Measurements from ENCODE around the gene ALPK1. TPM values are rescaled to one million over a fixed set of nuclear protein-coding genes. Genes with fewer than 3 reads are reported as not detected.

The ALPK1 gene
- total RNA-seq, 2 experiments from 2014 or later, result 3.8 to 4.4 TPM

DNA sequence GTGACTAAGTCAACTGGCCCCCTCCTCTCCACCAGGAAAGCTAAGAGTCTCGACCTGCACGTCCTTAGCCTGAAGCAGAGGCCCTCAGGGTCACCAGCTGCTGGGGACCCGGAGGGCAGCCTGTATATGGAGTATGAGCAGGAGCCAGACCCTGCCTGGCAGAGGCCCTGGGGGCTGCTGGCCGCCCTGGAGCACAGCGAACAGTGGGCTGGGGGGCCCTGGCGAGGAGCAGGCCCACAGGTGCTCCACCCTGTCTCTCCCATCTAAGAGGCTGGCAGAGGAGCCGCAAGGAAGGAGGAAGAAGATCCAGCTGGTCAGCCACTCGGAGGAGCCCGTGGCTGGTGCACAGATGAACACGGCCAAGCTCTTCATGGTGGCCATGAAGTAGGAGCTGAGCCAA is 61.2 kb downstream of the ALPK1 start:
- CTCF ChIA-PET, result no interaction called here
- POLR2A ChIA-PET, result no interaction called here

DNA sequence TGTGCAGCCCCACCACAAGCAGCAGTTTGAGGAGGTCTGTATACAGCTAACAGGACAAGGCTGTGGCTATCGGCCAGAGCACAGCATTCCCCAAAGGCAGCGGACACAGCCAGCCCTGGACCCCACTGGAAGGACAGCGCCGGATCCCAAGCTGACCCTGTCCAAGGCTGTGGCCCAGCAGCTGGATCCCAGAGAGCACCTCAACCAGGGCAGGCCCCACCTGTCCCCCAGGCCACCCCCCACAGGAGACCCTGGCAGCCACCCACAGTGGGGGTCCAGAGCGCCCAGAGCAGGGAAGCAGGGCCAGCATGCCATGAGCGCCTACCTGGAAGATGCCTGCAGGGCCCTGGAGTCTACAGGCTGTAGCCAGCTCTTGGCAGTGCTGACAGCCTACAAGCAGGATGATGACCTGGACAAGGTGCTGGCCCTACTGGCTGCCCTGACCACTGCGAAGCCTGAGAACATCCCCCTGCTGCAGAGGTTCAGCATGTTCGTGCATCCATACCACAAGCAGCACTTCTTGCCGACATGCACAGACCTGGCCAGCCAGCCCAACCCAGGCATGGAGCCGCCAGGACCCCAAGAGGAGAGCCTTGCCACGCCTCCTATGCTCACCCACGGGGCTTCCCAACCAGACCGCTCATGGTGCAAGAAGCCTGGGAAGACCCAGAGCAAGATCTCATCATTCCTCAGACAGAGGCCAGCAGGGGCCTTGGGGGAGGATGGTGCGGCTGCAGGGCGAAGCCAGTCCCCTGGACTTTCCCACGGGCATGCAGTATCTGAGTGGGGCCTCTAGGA is 62.0 kb downstream of the ALPK1 start:
- ChIA-PET CTCF (no interaction called here), POLR2A (no interaction called here)

- ChIA-PET POLR2A (no interaction called here), CTCF (no interaction called here)
Measured at GRCh38 chr4:112361181-112361791, 64.1 kb downstream of the ALPK1 start.

GRCh38 chr4:112370466-112370865 is 73.3 kb downstream of the ALPK1 start:
- CTCF ChIA-PET, result no interaction called here

DNA sequence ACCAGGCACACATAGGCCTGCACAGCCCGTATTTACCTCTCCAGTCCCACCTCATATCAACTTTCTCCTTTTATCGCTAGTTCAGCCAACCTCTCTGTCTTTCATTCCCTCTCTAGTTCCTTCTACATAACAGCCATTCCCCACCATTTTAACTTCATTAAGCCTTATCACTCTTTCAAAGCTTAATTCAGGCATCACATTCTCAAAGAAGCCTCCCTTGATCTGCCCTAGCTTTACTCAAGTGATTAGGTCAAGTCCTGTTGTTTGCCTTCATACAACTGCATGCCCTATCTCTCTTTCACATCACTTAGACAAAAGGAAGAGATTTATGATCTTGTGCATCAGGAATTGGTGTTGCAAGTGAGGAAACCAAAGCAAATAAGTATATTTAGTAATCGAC is 74.2 kb downstream of the ALPK1 start:
- CTCF ChIA-PET, result no interaction called here

More at GRCh38 chr4:112370466-112370865, 73.3 kb downstream of the ALPK1 start:
- POLR2A ChIA-PET, result no interaction called here

DNA sequence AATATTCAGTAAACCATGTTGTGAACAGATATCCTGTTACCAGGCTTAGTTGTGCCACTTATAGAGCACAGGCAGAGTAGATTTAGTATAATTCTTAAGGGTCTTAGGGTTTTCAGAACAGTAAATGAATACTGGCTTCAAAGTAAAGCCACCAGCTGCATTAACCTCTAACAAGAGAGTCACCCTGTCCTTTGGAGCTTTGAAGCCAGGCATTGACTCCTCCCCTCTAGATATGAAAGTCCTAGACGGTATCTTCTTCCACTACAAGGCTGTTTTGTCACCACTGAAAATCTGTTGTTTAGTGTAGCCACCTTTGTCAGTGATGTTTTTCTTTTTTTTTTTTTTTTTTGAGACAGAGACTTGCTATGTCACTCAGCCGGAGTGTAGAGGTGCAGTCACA is 77.7 kb downstream of the ALPK1 start:
- ChIA-PET CTCF (no interaction called here), POLR2A (no interaction called here)

More for the DNA sequence above, 74.2 kb downstream of the ALPK1 start:
- POLR2A ChIA-PET, result no interaction called here

- CTCF ChIA-PET, result no interaction called here
- POLR2A ChIA-PET, result no interaction called here
Measured at GRCh38 chr4:112377171-112377570, 80.0 kb downstream of the ALPK1 start.

GRCh38 chr4:112377594-112378242 is 80.5 kb downstream of the ALPK1 start:
- ChIA-PET CTCF (no interaction called here), POLR2A (no interaction called here)

DNA sequence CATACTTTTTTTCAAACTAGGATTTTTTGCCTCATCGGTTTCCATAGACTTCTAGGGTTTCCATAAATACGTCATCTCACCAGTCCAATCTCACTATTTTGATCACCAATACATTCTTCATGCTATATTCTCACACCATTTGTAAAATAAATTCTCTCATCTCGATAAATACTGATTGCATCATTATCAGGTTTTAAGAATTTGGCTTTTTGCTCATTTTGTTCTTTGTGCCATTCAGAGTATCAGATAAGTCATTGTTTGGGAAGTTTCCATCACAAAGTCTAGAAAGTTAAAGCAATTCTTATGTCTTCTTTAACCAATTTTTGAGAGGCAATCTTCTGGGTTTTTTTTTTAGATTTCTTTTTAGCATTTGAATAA is 81.1 kb downstream of the ALPK1 start:
- POLR2A ChIA-PET, result no interaction called here

DNA sequence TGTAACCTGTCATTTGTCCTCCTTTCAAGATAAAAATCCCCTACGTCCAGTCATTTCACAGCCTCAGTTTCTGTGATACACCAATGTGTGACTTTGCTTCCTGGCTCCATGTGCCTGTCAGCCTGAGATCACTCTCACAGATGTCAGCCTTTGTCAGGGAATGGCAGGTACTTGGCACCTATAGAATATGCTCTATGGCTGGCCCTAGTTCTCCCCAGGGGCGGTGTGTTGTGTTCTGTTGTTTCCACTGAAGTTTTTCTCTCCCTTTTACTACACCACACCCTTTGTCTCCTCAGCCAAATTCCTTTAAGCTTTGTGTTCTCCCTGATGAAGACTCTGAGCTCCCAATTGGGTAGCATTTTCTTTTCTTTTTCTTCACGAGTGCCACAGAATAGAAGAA is 81.7 kb downstream of the ALPK1 start:
- POLR2A ChIA-PET, result no interaction called here
- CTCF ChIA-PET, result no interaction called here

More for the DNA sequence above, 81.1 kb downstream of the ALPK1 start:
- CTCF ChIA-PET, result no interaction called here

DNA sequence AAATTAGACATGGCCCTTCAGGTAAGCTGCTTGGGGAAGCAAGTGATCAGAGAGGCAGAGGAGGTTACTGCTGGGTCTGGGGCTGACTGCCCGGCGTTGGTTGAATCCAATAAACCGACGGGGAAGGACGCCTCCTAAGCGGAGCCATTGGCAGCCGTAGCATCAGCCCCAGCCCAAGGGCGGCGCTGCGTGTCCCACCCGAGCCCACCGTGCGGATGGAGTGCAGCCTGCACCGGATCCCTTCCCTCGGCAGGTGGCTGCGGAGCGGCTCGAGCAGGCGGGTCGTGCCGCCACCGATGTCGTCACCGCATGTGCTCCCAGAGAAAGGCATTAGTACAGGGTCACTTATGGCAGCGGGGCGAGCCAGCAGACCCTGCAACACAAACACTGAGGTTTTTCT is 82.1 kb downstream of the ALPK1 start:
- CTCF ChIA-PET, result no interaction called here
- POLR2A ChIA-PET, result no interaction called here

GRCh38 chr4:112381996-112382692 is 85.0 kb downstream of the ALPK1 start:
- CTCF ChIA-PET, result no interaction called here

DNA sequence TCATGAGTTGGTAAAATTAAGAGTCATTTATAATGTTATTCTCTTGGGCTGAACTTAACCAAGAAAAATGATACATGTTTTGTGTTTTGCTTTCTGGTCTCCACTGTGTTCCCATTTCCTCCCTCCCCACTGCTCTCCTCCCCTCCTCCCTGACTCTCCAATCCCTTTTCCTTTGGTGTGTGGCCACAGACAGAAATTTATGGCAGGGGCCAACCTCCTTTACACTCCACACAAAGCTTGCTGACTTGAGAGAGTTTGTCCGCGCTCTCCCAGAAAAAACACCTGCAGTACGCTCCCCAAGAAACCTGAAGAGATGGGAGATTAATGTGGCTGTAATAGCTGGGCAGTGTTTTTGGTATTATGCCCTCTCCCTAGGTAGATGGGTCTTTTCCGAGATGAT is 88.9 kb downstream of the ALPK1 start:
- CTCF ChIA-PET, result no interaction called here
- POLR2A ChIA-PET, result no interaction called here

More at GRCh38 chr4:112381996-112382692, 85.0 kb downstream of the ALPK1 start:
- POLR2A ChIA-PET, result no interaction called here

DNA sequence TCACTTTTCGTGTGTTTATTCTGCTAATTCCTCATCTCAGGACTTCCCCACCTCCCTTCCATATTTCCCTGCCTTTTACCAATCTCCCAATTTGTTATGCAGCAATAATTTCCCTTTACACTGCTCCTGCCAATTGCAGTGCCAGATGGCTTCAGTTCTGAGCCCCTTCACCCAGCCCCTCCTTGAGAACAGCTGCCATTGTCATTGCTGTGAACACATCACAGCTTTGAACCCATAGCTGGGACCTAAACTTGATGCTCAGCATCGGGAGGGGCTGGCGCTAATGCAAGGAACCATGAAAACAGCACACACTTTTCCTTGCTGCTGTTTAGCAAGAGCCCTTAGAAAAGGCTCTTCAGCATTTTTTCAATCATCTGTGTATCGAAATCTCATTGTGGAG is 104.9 kb downstream of the ALPK1 start:
- POLR2A ChIA-PET, result no interaction called here
- CTCF ChIA-PET, result no interaction called here

DNA sequence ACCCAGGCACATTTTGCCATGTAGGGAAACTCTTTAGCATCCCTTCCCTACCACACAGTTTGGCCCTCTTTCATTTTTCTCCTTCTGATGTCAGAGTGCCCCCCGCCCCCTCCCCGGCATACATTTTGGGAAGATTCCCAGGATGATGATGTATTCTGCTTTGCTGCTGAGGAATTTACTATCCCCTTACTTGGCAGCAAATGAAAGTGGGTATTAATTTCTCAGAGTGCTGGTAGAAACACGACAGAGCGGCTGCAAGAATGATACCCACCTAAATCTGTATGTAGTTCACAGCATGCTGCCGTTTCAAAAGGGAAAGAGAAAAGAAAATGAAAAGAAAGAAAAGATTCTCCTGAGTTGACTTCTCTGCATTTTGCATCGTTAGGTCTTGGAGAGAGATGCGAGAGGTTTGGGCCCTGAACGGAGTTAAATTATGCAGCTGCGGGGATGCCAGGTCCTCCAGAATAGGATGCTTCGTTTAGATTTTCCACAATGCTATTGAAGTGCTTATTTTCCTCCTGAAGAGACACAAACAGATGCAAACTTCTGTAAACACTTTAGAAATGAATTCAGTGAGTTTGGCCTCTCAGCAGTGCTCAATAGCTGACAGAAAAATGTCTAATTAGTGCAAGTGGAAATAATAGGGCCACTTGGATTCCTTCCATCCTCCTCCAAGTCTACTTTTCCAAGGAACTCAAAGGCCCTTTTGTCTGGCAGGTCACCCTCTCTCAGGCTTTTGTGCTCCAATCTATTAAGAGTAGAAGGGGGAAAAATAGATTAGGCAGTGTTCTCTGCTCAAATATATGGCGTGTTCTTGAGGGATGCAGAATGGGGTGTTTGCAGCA is 106.2 kb downstream of the ALPK1 start:
- ChIA-PET CTCF (no interaction called here), POLR2A (no interaction called here)

DNA sequence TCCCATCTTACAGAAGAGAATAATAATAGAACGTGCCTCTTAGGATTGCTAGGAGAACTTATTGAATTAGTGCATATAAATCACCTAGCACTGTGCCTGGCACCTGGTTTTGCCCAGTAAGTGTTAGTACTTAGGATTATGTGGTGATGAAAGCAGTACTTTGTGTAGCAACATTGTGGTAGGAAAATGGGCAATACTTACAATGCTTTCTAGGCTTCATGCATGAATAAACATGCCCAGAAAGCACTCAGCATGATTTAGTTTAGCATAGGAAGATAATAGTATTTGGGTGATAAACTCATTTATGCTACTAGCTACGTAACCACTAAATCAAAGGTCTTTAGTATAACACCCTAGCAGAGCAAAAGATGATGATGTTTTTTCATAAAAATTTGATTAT is 113.2 kb downstream of the ALPK1 start:
- POLR2A ChIA-PET, result no interaction called here
- CTCF ChIA-PET, result no interaction called here

DNA sequence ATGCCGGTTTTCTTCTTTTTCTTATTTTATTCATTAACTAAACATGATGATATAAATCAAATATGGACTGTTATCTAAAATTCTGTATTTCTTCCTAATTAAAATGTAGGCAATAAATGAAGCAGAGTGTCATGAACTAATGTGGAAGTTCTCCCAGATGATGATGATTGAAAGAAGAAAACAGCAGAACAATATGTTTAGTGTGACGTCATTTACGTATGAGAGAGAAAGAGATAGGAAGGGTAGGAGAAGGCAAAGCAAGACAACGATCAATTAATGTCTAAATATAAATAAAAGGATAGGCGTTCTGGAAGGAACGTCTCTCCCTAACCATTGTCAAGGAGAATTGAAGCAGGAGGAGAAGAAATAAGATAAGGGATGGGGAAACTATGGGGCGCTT is 113.6 kb downstream of the ALPK1 start:
- POLR2A ChIA-PET, result no interaction called here

DNA sequence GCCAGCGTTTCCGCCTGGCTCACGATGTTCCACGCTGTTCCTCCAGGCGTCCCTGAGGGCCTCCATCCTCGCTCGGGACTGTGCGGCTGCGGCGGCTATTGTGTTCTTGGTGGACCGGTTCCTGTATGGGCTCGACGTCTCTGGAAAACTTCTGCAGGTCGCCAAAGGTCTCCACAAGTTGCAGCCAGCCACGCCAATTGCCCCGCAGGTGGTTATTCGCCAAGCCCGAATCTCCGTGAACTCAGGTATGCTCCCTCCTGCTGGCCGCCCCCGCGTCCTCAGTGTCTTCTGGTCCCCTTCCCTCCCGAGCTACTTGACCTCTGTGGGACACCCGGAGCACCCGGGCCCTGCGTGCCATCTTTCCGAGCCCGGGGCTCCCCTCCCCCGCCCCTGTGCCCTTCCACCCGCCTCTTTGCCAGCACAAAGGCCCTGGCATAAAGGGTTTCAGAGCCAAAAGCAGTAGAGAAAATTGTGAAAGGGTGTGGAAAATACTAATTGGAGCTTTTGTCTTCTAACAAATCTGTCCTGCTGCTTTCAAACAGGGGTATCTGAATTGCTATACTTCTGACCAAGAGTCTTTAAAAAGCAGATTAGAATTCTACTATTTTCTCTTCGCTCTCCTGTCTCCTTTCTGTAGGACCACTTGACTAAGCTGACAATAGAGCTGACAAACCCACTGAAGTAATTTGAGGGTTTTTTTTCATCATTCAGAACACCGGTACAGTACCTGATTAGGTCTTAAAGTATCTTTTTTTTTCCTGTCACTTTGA is 114.8 kb downstream of the ALPK1 start:
- ChIA-PET CTCF (interaction anchor here (0.7 kb wide), 1 partner anchor 138 kb away, joined by 4 read pairs; no protein-coding TSS in a partner anchor), POLR2A (no interaction called here)

More for the DNA sequence above, 113.6 kb downstream of the ALPK1 start:
- CTCF ChIA-PET, result no interaction called here

DNA sequence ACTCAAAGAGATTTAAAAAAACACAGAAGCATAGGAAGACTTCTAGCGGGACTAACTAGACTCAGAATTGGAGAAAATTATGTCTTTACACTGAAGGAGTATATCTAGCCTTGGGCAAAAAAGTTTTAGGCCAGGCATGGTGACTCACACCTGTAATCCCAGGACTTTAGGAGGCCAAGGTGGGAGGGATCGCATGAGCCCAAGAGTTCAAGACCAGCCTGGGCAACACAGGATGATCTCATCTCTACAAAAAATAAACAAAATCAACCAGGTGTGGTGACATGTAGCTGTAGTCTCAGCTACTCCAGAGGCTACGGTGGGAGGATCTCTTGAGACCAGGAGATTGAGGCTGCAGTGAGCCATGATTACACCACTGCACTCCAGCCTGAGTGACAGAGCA is 119.3 kb downstream of the ALPK1 start:
- CTCF ChIA-PET, result no interaction called here
- POLR2A ChIA-PET, result no interaction called here

Data from activated CD8-positive, alpha-beta memory T cell treated with anti-CD3 and anti-CD28 coated beads for 36 hours (primary cell).